GM12878 (cell line): ENCODE results near the gene KRTAP9-8.

ENCODE experiments used
- CTCF ChIP-seq, 3 experiments: IDR thresholded peaks in 2 of 3; conservative IDR thresholded peaks in 1 of 3; 2 replicates each; pipeline ENCODE4 v1.5.1; 2011; ENCODE audit warnings: low read depth in 3 of 3, low read length in 3 of 3, mild to moderate bottlenecking in 3 of 3, control low read depth in 2 of 3, moderate library complexity in 2 of 3, inconsistent platforms in 1 of 3, mixed read lengths in 1 of 3; ENCODE audit not compliant: control insufficient read depth in 2 of 3, insufficient read depth in 1 of 3; ENCODE audit errors: extremely low read depth in 1 of 3
- EP300 ChIP-seq, 2 experiments: fragments of 150-350 bp in 1 of 2; IDR thresholded peaks; 2 replicates each; pipeline ENCODE4 v1.6.1; 2011 to 2012; ENCODE audit warnings: low read depth in 2 of 2, low read length in 2 of 2, borderline replicate concordance in 1 of 2, improper control_type of control experiment in 1 of 2, inconsistent platforms in 1 of 2; ENCODE audit not compliant: control insufficient read depth in 1 of 2
- FOS ChIP-seq: IDR thresholded peaks from 3 replicates; pipeline ENCODE4 v1.6.1; 2011; ENCODE audit warnings: borderline replicate concordance; ENCODE audit not compliant: insufficient read length; ENCODE audit errors: extremely low read depth
- HDAC6 ChIP-seq: fragments of 200-600 bp; sonication (generic); IDR thresholded peaks from one replicate; pipeline ENCODE4 v1.8.0; 2017; ENCODE audit warnings: antibody characterized with exemption; ENCODE audit not compliant: unreplicated experiment
- JUND ChIP-seq: IDR thresholded peaks from 2 replicates; pipeline ENCODE4 v1.6.1; 2012; ENCODE audit warnings: low read depth, mild to moderate bottlenecking, low read length, improper control_type of control experiment, moderate library complexity
- NRF1 ChIP-seq: conservative IDR thresholded peaks from 2 replicates; pipeline ENCODE4 v1.6.1; 2011; ENCODE audit warnings: mild to moderate bottlenecking, low read depth, low read length, improper control_type of control experiment
- SUPT20H ChIP-seq: IDR thresholded peaks from 2 replicates; pipeline ENCODE4 v1.6.1; 2011; ENCODE audit warnings: low read depth, mild to moderate bottlenecking, low read length, moderate library complexity, borderline replicate concordance; ENCODE audit not compliant: control insufficient read depth
- TF ChIP-seq, protein P1 (sequence below): IDR thresholded peaks from 2 replicates; pipeline ENCODE4 v1.6.1; 2012; ENCODE audit warnings: low read length, inconsistent platforms

GRCh38 chr17:41215681-41216080 lies 22.1 kb upstream of the KRTAP9-8 start:
- TF ChIP-seq CTCF (IDR thresholded peaks at IDR 0.05 in 2 of 3, conservative IDR thresholded peaks at IDR 0.05 in 1 of 3; ENCODE audit: control insufficient read depth in 2 of 3, extremely low read depth in 1 of 3, insufficient read depth in 1 of 3, low read depth in 3 of 3, low read length in 3 of 3) (no peak), SUPT20H (no peak), HDAC6 (no peak), EP300 (IDR thresholded peaks at IDR 0.05; ENCODE audit: borderline replicate concordance in 1 of 2, control insufficient read depth in 1 of 2, low read depth in 2 of 2, low read length in 2 of 2) (no peak), FOS (no peak), NRF1 (no peak), JUND (no peak)
- TF ChIP-seq, protein P1, sequence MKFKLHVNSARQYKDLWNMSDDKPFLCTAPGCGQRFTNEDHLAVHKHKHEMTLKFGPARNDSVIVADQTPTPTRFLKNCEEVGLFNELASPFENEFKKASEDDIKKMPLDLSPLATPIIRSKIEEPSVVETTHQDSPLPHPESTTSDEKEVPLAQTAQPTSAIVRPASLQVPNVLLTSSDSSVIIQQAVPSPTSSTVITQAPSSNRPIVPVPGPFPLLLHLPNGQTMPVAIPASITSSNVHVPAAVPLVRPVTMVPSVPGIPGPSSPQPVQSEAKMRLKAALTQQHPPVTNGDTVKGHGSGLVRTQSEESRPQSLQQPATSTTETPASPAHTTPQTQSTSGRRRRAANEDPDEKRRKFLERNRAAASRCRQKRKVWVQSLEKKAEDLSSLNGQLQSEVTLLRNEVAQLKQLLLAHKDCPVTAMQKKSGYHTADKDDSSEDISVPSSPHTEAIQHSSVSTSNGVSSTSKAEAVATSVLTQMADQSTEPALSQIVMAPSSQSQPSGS, result no peak
